NCI-H526 treated with DMSO at 0.1 percent for 48 hours (cell line): ENCODE data around the gene ITSN2.

Experiments used
- DNase-seq: peaks from one replicate; lab custom pipeline; 2025; lab: John Stamatoyannopoulos, UW

ITSN2 gene

DNA sequence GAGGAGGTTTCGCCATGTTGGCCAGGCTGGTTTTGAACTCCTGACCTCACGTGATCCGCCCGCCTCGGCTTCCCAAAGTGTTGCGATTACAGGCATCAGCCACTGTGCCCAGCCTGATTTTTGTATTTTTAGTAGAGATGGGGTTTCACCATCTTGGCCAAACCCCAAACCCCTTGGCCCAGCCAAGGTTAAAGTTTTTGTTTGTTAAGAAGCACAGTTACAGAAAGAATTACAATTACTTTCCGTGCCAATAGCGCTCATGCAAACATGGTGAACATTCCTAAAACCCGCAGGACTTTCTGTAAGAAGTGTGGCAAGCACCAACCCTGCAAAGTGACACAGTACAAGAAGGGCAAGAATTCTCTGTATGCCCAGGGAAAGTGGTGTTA lies 26.1 kb downstream of the ITSN2 start:
- DNase-seq = no peak

- DNase-seq = no peak
Measured at GRCh38 chr2:24332791-24333540, 27.4 kb downstream of the ITSN2 start.

DNA sequence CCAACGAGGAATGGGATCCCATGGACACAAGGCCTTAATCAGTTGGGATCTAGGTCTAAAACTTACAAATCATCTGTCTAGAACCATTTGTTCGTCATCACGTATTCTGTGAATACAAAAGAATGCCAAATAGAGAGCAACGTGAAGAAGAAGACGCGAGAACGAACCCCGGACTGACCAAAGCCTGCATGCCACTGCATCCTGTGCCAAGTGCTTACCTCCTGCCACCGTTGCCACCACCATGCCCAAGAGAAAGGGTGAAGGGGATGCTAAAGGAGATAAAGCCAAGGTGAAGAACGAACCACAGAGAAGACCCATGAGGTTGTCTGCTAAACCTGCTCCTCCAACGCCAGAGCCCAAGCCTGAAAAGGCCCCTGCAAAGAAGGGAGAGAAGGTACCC lies 30.2 kb downstream of the ITSN2 start:
- DNase-seq = no peak

DNA sequence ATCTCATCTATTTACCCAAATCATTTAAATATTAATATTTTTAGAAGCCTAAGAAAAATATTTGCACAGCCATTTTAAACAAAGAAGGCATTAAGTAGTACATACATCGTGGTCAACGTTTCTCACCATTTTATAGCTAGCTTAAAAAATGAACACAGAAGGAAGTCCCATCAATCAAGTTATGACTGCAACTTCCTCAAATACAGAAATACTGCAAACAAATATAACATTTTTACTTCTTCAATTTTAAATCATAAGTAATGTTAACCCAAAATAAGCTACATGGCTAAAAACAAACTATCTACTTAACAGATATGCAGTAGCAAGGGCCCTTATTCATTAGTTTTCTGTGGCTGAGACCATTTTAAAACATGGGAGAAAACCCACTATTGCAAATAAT lies 30.6 kb downstream of the ITSN2 start:
- DNase-seq = no peak

DNA sequence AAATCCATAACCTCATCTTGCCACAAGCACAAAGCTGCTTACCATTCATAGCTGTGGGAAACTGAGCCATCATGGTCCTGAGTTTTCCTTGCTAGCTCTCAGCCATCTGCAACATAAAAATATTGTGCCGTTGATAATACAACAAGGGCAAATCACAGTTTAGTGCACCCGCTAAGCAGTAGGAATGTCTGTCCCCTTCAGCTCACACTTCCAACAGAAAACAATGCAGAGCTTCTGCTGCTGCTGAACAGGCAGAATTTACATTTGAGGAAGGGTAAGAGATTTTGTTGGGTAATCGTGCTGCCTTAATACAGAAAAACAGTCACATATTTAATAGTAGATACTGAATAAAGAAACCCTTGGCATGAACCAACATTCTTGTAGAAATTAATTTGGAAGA lies 32.3 kb downstream of the ITSN2 start:
- DNase-seq = no peak

DNA sequence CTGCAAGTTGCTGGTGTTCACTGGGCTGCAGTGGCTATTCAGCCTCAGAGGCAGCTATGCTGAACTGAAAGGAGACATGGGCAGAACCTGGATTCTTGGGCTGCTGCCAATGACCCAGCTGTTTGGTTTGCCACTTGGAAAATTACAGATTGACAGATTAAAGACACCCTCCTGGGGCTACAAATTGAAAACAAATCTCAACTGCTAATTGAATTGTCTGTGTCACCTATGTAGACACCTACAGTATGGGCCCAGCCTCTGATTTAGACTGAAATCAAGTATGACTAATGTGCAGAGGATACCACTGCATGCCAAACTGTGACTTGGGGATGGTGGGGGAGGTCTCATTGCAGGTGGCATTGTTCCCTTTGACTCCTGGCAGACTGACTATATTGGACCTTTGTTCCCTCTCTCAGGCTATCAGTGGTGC lies 42.8 kb downstream of the ITSN2 start:
- no peak for DNase-seq

DNA sequence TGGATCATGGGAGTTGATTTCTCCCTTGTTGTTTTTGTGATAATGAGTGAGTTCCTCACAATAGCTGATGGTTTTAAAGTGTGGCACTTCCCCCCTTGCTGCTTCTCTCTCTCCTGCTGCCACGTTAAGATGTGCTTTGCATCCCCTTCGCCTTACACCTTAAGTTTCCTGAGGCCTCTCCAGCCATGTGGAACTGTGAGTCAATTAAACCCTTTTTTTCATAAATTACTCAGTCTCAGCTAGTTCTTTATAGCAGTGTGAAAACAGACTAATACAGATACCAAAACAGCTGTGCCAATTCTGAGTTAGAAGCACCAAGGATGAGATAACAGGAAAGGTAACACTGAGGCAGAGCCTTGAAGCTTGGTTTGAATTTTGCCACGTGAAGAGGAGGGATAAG lies 44.7 kb downstream of the ITSN2 start:
- no peak for DNase-seq

DNA sequence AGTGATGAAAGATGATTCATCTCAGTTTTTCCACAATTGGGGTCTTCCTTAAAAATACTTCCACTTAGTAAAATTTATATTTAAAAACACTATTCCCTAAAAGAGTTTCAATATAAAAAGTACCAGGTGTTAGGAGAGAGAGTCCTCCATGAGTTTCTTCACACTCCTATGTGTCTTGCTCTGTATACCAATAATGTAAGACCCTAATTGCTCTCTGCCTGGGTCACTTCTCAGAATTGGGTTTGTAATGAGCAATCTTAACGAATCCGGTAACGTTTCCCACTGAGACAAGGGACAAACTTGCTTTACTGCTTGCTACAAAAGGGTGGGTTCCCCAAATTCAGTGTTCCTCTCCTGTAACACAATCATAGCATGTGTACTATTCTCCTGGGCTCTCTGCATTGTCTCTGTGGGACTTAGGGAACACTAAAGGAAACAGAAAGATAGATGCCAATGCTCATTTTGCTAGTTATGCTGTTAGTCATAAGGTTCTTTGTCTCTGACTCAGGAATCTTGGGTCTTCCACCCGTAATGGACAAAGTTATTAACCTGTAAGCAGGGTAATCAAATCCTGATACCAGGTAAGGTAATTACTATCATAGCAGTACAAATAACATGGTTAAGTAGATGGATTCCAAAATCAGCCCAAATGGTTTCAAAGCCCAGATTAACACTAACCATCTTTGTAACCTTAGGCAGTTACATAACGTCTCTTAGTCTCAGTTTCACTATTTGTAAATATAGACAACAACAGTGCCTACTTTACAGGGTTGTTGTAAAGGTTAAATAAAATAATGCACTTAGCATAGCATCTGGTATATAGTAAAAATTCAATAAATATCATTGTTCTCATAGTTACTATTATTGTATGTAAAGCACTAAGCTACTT lies 46.3 kb downstream of the ITSN2 start:
- no peak for DNase-seq

- no peak for DNase-seq
Measured at GRCh38 chr2:24307961-24308360, 52.4 kb downstream of the ITSN2 start.

DNA sequence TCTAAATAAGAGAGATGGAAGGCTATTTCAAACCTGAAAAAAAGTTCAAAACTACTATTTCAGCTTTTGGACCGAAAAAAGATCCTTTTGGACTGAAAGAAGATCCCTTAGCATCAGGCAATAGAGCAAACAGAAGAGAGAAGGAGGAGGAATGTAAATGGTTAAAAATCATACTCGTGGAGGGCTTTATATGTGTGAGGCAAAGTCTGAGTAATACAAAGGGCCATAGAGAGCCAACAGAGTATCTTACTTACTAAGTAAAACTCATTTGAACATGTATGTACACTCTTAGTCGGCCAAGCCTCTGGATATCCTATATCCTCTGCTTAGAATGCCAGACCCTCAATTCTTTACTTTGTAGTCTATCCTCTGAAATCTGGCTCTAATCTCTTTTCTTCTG lies 55.7 kb downstream of the ITSN2 start:
- DNase-seq = no peak

DNA sequence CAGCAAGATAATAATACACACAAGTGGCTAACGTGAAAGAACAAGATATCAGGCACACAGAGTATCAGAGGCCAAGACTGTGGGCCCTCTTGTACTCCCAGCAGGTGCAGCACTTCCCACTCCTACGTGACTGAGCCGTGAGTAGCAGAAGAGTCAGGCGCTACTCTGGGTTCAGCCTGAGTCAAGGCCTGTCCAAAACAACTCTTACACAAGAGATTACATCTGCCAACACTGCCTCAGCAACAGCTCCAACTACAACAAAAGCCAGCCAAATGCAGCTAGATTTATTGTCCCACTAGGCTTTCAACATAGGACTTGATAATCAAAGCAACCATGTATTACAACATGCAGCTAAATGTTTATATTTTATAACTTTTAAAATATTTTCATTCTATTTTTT lies 56.2 kb downstream of the ITSN2 start:
- no peak for DNase-seq

GRCh38 chr2:24301599-24301998 lies 58.7 kb downstream of the ITSN2 start:
- no peak for DNase-seq

DNA sequence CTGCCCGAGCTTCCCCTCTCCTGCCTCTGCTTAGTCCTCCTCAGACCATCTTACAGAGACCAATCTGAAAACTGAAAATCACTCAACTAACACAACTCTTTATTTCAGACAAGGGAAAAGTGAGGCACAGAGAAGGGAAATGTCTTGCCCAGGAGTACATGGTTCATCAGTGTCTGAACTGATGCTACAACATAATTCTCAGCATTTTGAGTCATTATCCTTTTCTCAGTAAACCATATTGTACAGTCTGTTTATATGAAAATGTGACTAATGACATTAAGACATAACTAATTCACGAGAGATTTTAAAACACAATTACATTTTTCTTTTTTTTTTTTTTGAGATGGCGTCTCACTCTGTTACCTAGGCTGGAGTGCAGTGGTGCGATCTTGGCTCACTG lies 62.7 kb downstream of the ITSN2 start:
- DNase-seq = no peak

- peak; percentile 88 for DNase-seq
Measured at GRCh38 chr2:24287171-24287570, 73.2 kb downstream of the ITSN2 start.

DNA sequence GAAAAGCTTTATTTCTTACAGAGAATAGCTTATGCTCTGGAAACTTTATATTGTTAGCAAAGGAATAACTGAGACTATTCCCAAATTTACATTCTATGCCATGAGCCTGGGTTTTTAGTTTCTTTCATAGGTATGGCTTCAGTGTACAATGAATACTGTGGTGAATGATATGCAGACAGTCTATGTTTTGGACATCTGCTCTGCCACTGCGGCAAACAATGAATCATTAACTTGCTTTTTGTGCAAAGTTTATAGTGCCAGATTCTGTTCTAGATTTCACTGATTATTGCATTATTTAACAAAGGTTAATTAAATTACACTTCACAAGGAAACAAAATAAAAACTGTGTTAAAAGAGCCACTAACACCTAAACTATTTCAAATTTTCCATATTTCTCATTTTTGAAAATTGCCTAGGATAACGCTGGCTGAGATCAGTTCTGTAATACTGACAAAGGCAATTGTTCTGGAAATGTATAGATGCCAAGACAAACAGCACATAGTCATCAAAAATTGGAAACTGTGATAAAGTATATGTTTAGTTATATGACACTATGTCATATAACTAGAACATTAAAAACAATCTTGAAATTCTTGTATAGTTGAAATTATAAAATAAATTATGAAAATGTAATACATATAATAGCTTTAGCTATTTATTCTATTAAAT lies 74.7 kb downstream of the ITSN2 start:
- no peak for DNase-seq

DNA sequence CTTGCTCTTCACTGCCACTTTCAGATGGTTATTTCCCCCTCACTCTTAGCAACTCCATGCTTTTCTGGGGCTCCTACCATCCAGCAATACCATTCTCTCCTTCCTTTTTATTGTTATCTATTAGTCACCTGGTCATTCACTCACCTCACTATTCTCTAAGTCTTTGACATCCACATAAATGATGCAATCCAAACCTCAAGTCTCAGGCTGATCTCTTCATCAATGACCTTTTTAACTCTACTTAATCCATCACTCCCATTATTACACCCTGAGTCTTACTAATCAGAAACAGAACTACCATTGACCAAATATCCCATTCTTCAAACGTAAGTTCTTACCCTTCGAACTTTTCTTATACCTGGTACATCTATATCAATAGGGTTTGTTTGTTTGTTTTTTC lies 79.7 kb downstream of the ITSN2 start:
- DNase-seq = no peak

DNA sequence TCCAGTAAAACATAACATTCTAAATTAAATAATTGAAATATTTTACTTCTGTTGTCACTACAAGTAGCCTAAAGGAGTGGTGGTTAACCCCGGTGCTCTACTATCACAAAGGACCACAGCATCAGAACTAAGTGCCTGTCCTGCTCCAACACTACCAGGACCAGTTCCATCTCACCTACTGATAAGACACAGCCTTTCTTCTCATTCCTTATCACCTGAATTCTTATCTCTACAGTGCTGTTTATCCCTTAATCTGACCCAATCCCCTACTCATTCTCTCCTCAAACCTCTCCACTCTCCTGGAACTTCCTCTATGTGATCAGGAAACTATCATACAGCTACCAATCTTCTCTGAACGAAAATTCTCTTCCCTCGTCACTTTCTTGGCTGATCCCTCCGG lies 80.2 kb downstream of the ITSN2 start:
- DNase-seq = no peak

DNA sequence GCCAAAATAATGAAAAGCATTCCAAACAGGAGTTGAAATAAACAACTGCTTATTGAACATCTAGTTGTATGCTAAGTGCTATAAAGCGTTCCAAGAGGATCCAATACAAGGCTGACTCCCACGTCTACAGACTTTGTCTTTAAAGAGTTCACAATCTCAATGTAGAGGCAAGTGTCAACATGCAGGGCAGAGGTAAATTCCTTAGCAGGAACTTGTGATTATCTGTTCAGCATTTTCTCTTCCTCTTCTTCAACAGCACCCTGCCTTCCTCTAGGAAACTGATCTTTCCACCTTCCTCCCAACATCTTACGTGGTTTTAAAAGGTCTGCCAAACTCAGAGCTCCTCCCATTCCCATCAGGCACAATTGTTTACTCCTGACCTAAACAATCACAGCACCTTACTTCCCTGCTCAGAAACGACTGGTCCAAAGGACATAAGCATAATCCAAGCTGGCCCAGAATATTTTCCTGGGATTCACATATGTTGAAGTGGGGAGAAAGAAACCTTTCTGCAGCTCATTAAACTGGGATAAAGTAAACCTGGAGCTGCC lies 83.9 kb downstream of the ITSN2 start:
- no peak for DNase-seq

- no peak for DNase-seq
Measured at GRCh38 chr2:24274809-24275208, 85.5 kb downstream of the ITSN2 start.

DNA sequence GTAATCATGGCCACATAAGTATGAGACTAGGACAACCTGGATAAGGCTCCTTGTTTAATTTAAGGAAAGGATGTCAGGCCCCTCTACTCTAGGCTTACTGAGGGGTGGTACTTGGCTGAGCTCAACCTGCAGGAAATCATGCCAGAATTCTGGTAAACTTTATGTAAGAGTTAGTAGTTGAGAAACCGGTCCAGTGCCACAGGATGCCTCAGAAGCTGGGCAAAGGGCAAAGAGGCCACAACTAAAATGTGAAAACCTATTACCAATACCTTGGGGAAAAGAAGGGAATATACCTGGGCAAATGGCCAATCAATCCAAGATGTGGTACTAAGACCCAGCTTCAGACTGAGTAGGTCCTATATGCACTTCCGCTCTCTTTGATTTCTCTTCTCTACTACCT lies 86.7 kb downstream of the ITSN2 start:
- no peak for DNase-seq

DNA sequence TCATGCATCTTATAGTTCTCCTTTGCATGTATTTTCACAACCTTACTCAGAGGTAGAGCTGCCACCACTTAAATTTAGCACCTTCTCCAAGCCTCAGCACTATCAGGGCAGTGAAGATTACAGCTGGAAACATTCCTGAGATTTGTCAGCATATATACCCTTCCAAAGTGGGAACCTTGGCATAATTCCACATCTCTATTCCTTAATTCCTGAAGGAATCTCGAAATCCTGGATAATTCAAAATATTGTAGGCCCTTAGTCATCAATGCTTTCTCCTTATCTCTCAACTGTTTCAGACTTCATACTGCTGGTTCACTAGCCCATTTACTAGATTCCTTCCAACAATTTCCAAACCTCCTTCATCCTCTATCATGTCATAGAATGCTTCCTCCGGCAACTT lies 87.4 kb downstream of the ITSN2 start:
- no peak for DNase-seq

- DNase-seq = no peak
Measured at GRCh38 chr2:24272161-24272802, 88.1 kb downstream of the ITSN2 start.
